Measurements from ENCODE around the gene CD38.

DNA sequence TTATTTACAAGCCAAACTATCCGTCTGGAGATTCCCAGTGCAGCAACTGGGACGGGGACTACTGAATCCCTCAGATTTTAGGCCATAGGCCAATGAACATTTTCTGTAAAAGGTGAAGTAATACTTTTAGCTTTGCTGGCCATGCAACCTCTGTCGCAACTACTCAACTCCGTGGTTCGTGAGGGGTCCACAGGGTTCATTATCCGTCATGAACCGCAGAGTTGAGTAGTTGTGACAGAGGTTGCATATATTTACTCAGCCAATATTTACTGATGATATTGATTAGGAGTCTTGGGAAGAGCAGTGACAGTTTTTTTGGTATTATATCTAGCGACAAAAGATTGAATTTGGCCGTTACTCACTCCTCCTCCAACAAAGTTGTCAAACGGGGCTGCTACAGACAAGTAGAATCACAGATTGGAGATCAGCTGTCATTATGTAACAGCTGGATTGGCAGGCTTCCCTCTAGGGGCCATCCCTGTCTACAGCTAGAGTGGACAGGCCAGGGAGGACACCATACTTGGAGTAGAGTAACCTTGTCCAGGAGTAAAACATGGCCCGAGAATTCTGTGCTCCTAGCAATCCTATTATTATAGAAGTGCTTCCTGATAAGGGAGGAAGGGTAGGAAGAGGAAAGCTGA lies 37.2 kb upstream of the CD38 start:
- TF ChIP-seq POLR2AphosphoS5 (IDR thresholded peaks at IDR 0.05) (no peak), EP300 (IDR thresholded peaks at IDR 0.05; ENCODE audit: low read depth) (no peak), POLR2A (IDR thresholded peaks at IDR 0.05) (no peak)
- TF ChIP-seq, protein P1, sequence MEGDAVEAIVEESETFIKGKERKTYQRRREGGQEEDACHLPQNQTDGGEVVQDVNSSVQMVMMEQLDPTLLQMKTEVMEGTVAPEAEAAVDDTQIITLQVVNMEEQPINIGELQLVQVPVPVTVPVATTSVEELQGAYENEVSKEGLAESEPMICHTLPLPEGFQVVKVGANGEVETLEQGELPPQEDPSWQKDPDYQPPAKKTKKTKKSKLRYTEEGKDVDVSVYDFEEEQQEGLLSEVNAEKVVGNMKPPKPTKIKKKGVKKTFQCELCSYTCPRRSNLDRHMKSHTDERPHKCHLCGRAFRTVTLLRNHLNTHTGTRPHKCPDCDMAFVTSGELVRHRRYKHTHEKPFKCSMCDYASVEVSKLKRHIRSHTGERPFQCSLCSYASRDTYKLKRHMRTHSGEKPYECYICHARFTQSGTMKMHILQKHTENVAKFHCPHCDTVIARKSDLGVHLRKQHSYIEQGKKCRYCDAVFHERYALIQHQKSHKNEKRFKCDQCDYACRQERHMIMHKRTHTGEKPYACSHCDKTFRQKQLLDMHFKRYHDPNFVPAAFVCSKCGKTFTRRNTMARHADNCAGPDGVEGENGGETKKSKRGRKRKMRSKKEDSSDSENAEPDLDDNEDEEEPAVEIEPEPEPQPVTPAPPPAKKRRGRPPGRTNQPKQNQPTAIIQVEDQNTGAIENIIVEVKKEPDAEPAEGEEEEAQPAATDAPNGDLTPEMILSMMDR (IDR thresholded peaks at IDR 0.05) = no peak

Data from transverse colon (tissue), 4 donors.